Loucy (cell line): Measurements from ENCODE around the gene ABCC6.
"Not testable (repeated sequence)": the region's sequence is repeated elsewhere in the genome, so short reads cannot be mapped to it uniquely, and the experiment has no call there.

Source experiments
- CTCF ChIP-seq: fragments of 200-600 bp; sonication (generic); conservative IDR thresholded peaks from 2 replicates; pipeline ENCODE4 v1.5.1; 2014; ENCODE audit warnings: mild to moderate bottlenecking, antibody characterized with exemption, low read length
- EZH2phosphoT487 ChIP-seq: fragments of 200-600 bp; IDR thresholded peaks from 2 replicates; pipeline ENCODE4 v1.6.1; 2018; ENCODE audit warnings: antibody characterized with exemption, mild to moderate bottlenecking, moderate library complexity, borderline replicate concordance

GRCh38 chr16:16161840-16162239, 61.5 kb downstream of the ABCC6 start:
- not testable (repeated sequence) for TF ChIP-seq CTCF, EZH2phosphoT487
